Activated T-helper 2 cell treated with anti-CD3 and anti-CD28 coated beads, Interferon-gamma antibody, Interleukin-2, Interleukin-4, amounts not matched to agents 10 μg/mL and 5 μg/mL and 100 μg/mL, durations not matched to agents 14 hours and 24 hours and 36 hours (primary cell): ENCODE data around the gene FKBP14. TPM values are rescaled to one million over a fixed set of nuclear protein-coding genes. Genes with fewer than 3 reads are reported as not detected.

Source experiments
- DNase-seq: peaks from one replicate; pipeline ENCODE4 v3.0.0; 2021; ENCODE audit warnings: low spot score
- H3K27ac Mint-ChIP-seq: one replicate; pipeline ENCODE4 v1.8.0; 2021; ENCODE audit warnings: mixed read lengths
- H3K27me3 Mint-ChIP-seq: one replicate; pipeline ENCODE4 v1.8.0; 2021; ENCODE audit warnings: low read depth, mixed read lengths
- H3K36me3 Mint-ChIP-seq: one replicate; pipeline ENCODE4 v1.8.0; 2021; ENCODE audit warnings: low read depth, mixed read lengths
- H3K4me1 Mint-ChIP-seq: one replicate; pipeline ENCODE4 v1.8.0; 2021; ENCODE audit warnings: low read depth, mixed read lengths
- H3K4me3 Mint-ChIP-seq: one replicate; pipeline ENCODE4 v1.8.0; 2021; ENCODE audit warnings: low read depth, mild to moderate bottlenecking, moderate library complexity, mixed read lengths
- H3K9me3 Mint-ChIP-seq: one replicate; pipeline ENCODE4 v1.8.0; 2021; ENCODE audit warnings: mixed read lengths
- intact Hi-C: fragments of 100-400 bp; cut with micrococcal nuclease; formaldehyde crosslinking; loops from one replicate; pipeline ENCODE4 v1.15.1; 2023
- total RNA-seq: library from RNA; stranded (reverse); gene quantifications from 2 replicates; pipeline ENCODE4 v1.2.3, GENCODE V29; 2022

Gene FKBP14
- total RNA-seq, 1 donor from 2014 or later = 8.0 TPM

DNA sequence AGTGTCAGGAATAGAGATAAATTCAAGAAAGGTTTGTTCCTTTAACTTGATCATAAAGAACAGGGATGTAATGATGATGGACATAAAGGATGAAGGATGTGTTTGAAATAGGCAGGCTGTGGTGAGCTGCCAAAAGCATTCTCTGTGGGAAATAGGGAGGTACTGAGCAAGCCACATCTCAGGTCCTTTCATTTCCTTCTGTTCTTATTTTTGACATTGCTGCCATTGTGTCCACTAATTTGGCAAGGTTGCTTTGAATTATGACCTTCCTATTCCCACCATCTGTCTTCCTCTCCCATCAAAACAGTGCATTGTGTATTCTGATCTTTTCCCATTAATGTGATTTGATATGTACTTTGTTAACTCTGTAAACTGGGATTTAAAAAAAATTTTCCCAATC is 46.4 kb downstream of the FKBP14 start:
- intact Hi-C loops = no loop called here
- H3K9me3 Mint-ChIP-seq = no peaks in the 10 kb centered on the region
- no peaks in the 10 kb centered on the region for H3K36me3 Mint-ChIP-seq
- no peak overlapping the region for H3K27ac Mint-ChIP-seq
- no peak for DNase-seq
- H3K4me3 Mint-ChIP-seq = no peak overlapping the region
- H3K4me1 Mint-ChIP-seq = no peaks in the 10 kb centered on the region
- H3K27me3 Mint-ChIP-seq = peaks cover 32% of the 10 kb centered on the region

DNA sequence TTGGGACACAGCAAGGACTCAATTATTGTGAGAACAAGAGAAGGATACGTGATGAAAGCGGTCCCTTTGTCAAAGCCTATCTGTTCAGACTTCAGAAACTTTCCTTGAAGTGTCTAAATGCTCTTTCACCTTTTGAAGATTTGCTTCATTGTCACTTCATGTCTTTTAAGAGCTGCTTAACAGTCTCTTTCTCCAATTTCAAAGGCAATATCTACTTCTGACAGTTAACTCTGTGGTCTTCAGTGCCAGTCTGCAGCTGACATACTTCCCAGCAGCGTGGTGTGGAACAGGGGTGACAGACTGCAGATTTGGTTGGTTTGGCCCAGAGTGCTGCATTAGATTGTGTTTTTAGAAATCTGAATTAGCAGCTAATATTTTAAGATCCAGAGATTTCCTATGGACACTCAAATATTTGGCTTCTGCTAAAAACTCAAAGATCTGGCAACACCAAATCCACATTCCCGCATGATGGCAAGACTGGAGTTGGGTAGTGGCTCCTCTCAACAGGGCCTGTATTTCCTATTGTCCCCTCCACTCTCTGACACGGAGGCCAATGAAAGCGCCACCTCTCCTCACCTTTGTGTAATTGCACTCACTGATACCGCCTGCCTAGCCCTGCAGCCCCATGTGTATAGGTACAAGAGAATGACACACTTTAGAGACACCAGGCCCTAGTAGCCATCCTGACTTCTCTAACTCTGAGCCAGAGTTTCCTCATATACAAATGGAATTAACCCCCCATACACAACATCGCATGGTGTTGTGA is 48.4 kb downstream of the FKBP14 start:
- Mint-ChIP-seq H3K27ac (no peak overlapping the region), H3K36me3 (no peaks in the 10 kb centered on the region), H3K9me3 (no peaks in the 10 kb centered on the region), H3K4me3 (no peak overlapping the region), H3K4me1 (no peaks in the 10 kb centered on the region), H3K27me3 (peaks cover 27% of the 10 kb centered on the region)
- intact Hi-C loops = no loop called here
- no peak for DNase-seq

DNA sequence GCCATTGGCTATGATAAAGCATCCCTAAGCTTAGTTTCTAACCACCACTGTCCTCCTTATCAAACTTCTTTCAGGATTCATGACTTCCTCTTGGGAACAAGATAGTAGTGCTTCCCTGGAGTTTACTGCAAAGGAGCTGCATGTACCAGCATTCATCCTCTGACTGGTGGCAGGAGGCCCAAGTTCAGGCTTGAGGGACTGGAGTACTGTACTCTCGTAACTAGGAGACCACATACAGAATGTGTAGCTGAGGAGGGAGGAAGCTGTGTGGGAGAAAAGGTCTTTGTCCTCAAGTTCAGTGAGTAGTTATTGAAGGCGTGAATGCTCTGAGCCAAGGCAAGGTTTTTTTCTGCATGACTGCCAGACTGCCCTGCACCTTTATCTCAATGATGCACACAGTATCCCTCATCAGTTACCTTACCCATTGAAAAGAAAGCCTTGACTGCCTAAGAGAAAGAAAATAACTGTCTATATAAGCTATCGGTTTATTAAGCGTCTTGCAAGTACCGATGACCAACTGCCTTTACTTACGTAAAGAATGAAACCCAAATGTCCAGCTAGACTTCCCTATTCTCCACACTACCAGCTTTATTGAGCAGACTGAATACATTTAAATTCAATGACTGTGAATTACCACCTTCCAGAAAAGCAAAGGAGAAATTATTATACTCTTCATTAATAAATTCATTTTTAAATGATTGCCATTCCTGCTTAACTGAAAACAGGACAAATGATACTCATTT is 49.7 kb downstream of the FKBP14 start:
- no peaks in the 10 kb centered on the region for H3K4me1 Mint-ChIP-seq
- H3K36me3 Mint-ChIP-seq = no peaks in the 10 kb centered on the region
- no peak overlapping the region for H3K27ac Mint-ChIP-seq
- intact Hi-C loops = no loop called here
- peaks cover 26% of the 10 kb centered on the region for H3K27me3 Mint-ChIP-seq
- H3K4me3 Mint-ChIP-seq = no peak overlapping the region
- DNase-seq = no peak
- no peaks in the 10 kb centered on the region for H3K9me3 Mint-ChIP-seq

DNA sequence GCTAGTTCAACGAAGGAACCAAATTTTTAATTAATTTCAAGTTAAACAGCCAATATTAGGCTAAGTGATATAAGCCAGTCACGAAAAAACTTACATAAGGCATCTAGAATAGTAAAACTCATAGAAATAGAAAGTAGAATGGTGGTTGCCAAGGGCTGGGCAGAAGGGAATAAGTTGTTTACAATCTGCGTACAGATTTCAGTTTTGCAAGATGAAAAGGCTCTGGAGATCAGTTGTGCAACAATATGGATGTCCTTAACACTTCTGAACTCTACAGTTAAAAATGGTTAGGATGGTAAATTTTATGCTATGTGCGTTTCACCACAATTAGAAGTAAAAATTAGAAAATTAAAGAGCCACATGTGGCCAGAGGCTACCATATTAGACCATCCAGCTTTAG is 50.2 kb downstream of the FKBP14 start:
- no peaks in the 10 kb centered on the region for H3K9me3 Mint-ChIP-seq
- H3K27ac Mint-ChIP-seq = no peak overlapping the region
- no peaks in the 10 kb centered on the region for H3K4me1 Mint-ChIP-seq
- H3K27me3 Mint-ChIP-seq = peaks cover 25% of the 10 kb centered on the region
- H3K36me3 Mint-ChIP-seq = no peaks in the 10 kb centered on the region
- no peak overlapping the region for H3K4me3 Mint-ChIP-seq
- intact Hi-C loops = no loop called here
- DNase-seq = no peak

DNA sequence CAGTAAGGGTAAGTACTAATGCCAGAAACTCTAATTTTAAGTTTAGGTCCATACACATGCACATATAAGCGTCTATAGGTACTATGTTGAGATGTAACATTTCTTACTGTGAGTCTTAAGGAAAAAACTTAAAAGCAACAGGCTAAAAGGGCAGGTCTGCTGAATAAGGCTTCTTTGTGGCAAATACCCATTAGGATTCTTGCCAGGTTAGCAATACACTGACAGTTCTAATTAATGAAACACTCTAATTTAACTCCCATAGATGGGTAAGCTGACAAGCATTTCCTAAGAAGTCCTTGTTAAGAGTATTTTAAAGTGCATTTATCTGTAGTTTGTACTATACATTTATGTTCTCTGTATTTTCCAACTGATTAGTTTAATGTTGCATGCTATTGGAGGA is 50.9 kb downstream of the FKBP14 start:
- Mint-ChIP-seq H3K4me3 (no peak overlapping the region), H3K36me3 (no peaks in the 10 kb centered on the region), H3K27ac (no peak overlapping the region), H3K27me3 (peaks cover 27% of the 10 kb centered on the region), H3K4me1 (no peaks in the 10 kb centered on the region), H3K9me3 (no peaks in the 10 kb centered on the region)
- DNase-seq = no peak
- intact Hi-C loops = no loop called here

DNA sequence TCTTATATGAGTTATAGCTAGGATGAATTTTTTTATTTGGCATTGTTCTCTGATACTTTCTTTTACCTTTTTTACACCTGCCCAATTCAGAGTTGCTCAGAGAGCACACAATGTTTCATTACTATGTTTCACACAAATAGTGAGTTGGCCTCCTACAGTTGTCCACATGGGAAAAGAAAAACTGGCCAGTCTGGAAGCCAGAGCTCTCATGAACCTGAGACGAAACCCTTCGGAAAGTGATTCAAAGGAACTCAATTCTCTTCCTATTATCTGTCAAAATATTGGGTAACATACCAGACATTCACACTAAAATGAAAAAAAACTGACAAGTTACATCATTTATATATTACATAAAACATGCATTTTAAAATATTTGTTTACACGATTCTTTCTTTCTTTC is 52.2 kb downstream of the FKBP14 start:
- H3K4me1 Mint-ChIP-seq = no peaks in the 10 kb centered on the region
- H3K27ac Mint-ChIP-seq = no peak overlapping the region
- no peaks in the 10 kb centered on the region for H3K9me3 Mint-ChIP-seq
- H3K4me3 Mint-ChIP-seq = no peak overlapping the region
- intact Hi-C loops = no loop called here
- no peaks in the 10 kb centered on the region for H3K36me3 Mint-ChIP-seq
- peaks cover 28% of the 10 kb centered on the region for H3K27me3 Mint-ChIP-seq
- no peak for DNase-seq

DNA sequence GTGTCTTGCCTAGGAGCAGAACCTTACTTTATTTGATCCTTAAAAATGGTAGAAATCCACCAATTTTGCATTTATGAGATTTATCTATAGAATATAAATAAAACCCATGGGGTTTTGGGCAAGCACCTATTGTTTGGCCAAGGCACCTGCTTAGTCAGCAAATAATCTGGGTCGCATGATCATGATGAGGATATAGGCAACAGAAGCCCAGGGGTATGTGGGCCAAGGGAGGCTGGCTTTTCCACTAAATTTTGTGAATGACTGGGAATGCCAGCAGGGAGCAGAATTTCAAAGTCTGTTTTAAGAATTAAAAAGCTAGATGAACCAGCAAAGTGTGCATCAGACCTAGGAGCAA is 54.2 kb downstream of the FKBP14 start:
- intact Hi-C loops = no loop called here
- Mint-ChIP-seq H3K4me3 (no peak overlapping the region), H3K4me1 (no peaks in the 10 kb centered on the region), H3K9me3 (no peaks in the 10 kb centered on the region), H3K36me3 (no peaks in the 10 kb centered on the region), H3K27me3 (peaks cover 28% of the 10 kb centered on the region), H3K27ac (no peak overlapping the region)
- no peak for DNase-seq

DNA sequence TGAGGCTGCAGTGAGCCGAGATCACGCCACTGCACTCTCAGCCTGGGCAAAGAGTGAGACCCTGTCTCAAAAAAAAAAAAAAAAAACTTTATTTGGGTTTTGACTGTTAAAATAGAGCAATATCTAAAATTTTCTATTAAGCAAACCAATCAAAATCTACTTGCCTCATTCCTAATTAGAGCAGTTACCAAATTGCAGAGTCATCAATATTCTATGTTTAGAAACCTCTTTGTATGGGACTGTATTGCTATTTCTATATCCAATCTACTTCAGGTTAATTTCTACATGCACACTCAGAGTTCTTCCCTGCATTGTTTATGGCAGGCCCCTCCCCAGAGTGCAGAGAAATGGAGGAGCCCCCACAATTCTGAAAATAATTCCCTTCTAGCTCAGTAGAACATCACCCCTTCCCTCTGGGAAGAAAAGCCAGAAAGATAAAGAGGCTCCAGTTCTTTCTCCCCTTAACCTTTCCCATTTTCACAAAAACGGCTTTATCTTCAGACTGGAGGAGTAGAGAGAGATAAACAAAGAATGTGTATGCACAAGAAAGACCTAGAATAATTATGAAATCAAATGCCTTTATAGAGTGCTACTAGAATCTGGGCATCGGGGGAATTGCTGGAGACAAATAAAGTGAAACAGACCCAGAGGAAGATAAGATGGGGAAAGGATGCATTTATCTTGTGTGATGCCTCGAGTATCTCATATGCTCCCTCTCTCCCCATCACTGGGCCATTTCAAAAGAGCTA is 54.8 kb downstream of the FKBP14 start:
- no peaks in the 10 kb centered on the region for H3K36me3 Mint-ChIP-seq
- no peak overlapping the region for H3K27ac Mint-ChIP-seq
- H3K4me3 Mint-ChIP-seq = no peak overlapping the region
- peaks cover 27% of the 10 kb centered on the region for H3K27me3 Mint-ChIP-seq
- intact Hi-C loops = no loop called here
- no peaks in the 10 kb centered on the region for H3K9me3 Mint-ChIP-seq
- no peaks in the 10 kb centered on the region for H3K4me1 Mint-ChIP-seq
- no peak for DNase-seq

DNA sequence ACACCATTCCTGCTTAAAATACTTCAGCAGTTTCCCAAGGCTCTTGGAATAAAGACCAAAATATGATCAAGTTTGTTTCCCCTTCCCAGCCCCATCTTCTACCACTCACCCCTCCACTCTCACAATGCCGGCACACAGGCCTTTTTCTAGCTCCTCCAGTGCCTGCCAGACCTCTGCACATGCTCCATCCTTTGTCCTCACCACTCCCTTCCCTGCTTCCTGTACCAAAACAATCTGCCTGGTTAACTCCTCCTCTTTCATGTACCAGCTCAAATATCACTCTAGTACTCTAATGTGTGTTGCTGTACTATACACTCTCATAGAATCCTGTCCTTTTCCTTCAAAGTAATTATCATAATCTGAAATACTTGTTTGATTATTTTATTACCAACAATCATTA is 56.3 kb downstream of the FKBP14 start:
- intact Hi-C loops = no loop called here
- Mint-ChIP-seq H3K27ac (no peak overlapping the region), H3K4me1 (no peaks in the 10 kb centered on the region), H3K4me3 (no peak overlapping the region), H3K36me3 (no peaks in the 10 kb centered on the region), H3K27me3 (peaks cover 23% of the 10 kb centered on the region), H3K9me3 (no peaks in the 10 kb centered on the region)
- no peak for DNase-seq

DNA sequence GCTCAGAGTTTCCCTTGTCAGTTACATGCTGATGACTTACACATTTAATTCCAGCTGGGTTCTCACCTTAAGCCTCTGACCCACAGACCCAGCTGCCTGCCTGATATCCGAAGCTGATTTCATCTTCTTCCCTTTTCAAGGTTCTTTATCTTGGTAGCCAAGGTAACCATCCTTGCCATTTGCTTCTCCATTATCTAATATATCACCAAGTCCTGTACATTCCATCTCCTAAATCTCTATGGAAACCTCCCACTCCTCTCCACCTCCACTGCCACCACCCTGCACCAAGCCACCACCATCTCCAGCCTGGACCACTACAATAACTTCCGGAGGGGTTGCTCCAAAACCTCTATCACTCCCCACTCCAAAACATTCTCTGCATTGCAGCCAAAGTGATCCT is 56.8 kb downstream of the FKBP14 start:
- no peaks in the 10 kb centered on the region for H3K36me3 Mint-ChIP-seq
- DNase-seq = no peak
- intact Hi-C loops = no loop called here
- no peak overlapping the region for H3K27ac Mint-ChIP-seq
- no peaks in the 10 kb centered on the region for H3K9me3 Mint-ChIP-seq
- H3K4me1 Mint-ChIP-seq = no peaks in the 10 kb centered on the region
- peaks cover 25% of the 10 kb centered on the region for H3K27me3 Mint-ChIP-seq
- no peak overlapping the region for H3K4me3 Mint-ChIP-seq

DNA sequence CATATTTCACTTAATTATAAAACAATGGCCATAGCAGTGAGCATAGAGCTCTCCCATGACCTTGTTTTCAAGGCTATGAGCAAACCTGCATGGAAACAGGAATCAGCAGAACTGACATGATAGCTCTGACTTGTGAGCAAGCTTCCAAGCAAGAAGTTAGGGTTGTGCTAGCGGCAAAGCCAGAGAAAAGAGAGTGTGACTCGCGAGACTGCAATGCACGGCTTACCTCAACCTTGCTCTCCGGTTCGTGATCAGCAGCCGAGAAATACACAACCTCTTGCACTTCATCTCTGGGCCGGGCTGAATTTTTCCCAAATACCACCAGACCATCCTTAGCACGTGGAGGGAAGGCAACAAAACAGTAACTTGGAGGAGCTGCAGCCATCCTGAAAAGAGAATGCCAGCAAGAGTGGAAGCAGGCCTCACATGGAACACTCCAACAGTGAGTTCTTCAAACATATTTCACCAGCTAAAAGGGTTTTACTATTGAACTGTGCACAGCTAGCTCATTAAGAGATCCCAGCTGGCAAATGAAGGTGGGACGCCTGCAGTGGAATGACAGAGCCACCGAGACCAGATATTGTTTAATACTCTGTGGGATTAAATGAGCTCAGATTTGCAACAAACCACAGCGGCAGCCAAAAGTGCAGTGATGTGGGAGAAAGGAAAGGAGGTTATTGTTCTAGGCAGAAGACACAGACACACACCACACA is 57.7 kb downstream of the FKBP14 start:
- Mint-ChIP-seq H3K4me3 (no peak overlapping the region), H3K27me3 (peaks cover 23% of the 10 kb centered on the region), H3K4me1 (no peaks in the 10 kb centered on the region), H3K36me3 (no peaks in the 10 kb centered on the region), H3K27ac (no peak overlapping the region), H3K9me3 (no peaks in the 10 kb centered on the region)
- no peak for DNase-seq
- intact Hi-C loops = no loop called here

DNA sequence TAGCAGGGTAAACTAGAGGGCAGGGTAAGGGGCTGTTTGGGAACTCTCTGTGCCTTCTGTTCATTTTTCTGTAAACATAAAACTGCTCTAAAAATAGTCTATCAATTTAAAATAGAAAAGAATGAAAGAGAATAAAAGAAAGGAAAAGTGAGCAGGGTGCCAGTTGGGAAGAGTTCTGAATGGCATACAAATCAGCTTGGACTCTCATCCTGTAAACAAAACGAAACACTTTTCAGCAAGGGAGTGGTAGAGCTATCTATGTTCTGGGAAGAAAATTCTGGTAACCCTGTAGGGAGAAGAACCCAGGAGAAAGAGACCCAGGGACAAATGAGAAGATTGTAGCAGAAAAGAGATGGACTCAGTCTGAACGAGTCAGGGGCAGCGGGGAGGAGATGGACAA is 61.5 kb downstream of the FKBP14 start:
- no peaks in the 10 kb centered on the region for H3K36me3 Mint-ChIP-seq
- no peak overlapping the region for H3K4me3 Mint-ChIP-seq
- H3K4me1 Mint-ChIP-seq = no peaks in the 10 kb centered on the region
- H3K9me3 Mint-ChIP-seq = no peaks in the 10 kb centered on the region
- DNase-seq = no peak
- intact Hi-C loops = no loop called here
- H3K27ac Mint-ChIP-seq = no peak overlapping the region
- peaks cover 10% of the 10 kb centered on the region for H3K27me3 Mint-ChIP-seq
